HG02571 (cell line): ENCODE results near the gene ACKR4.
"Not testable (repeated sequence)": the region's sequence is repeated elsewhere in the genome, so short reads cannot be mapped to it uniquely, and the experiment has no call there.

ENCODE experiments used
- ATAC-seq: cut with Tn5 transposase; IDR thresholded peaks from one replicate; pipeline ENCODE4 v1.9.1; 2021; ENCODE audit warnings: mild to moderate bottlenecking, moderate library complexity; ENCODE audit not compliant: unreplicated experiment

ACKR4 gene

DNA sequence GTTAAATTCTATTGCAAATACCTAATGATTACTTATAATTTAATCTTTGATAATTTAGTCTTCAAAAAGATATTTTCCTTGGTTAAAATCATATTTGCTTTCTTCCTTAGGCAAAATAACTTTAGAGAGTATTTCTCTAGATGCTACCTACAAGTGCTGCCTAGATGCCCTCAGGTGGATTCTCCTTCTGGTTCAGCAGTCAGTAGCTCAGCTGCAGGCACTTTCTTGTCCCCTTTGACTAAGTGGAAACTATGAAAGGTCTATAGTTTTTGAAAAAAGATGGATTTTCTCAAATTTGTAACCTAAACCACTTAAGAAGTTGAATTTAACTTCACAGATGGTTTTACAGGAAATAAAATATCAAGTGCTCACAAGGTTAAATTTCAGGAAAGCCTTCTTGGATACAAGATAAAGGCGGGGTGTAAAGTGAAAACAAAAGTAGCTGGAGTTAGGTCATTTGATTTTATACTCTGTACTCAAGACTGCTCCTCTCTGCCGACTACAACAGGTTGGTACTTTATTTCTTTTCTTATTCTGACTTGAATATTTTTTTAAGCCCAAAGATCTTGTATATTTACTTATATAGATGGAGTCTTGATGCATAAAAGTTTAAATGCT, at the start of gene ACKR4:
ACKR4 (plus strand) TSS at position 455 of the 618 bp plus-strand sequence. CDS start 3,128 bp downstream, outside the sequence.
- ATAC-seq, result no peak

DNA sequence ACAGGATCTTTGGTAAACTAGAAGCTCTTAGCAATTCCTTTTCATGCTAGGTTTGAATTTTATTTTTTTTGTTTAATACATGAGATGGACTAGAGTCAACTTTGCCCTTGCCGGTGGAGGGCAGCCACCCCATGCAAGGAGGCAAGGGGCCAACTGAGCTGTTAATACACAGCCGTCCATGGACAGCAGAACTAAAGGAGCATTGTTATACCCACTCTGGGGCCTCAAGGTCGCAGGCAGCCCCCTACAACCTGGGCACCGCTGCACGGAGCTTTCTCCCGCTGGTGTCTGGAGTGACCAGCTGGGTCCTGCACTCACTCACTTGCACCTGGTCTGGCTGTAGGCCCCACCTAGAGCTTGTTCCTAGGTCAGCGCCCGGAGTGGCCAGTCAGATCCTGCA, 47.9 kb upstream of the ACKR4 start:
- no peak for ATAC-seq

DNA sequence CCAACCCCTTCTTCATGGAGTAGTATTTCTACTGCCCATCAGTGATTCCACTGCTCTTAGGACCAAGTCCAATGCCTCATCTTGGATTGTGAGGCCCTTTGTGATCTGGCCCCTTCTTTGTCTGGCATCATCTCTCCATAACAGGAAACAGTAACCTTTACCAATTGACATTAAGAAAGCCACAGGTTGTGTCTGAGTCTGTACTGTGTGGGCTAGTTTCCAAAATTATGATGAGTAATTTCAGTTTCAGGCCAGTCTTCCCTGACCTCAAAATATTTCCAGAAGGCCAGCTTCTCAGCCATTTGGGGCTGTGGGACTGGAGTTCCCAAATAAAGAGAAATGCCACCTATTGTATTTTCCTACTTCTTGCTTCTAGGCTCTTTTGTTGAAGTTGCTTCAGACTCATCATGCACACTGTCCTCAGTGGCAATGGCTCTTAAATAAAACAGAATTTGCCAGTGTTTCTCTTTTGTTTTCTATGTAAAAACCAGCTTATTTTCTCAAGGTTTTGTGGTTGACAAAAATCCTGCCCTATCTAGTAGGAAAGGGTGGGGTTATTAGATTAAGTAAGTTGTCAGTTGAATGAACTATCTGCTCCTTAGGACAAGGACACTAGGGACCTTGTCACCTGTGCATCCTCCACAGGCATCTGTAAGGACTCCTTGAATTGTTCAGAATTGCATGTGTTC, 47.0 kb upstream of the ACKR4 start:
- peak; percentile 76 for ATAC-seq

DNA sequence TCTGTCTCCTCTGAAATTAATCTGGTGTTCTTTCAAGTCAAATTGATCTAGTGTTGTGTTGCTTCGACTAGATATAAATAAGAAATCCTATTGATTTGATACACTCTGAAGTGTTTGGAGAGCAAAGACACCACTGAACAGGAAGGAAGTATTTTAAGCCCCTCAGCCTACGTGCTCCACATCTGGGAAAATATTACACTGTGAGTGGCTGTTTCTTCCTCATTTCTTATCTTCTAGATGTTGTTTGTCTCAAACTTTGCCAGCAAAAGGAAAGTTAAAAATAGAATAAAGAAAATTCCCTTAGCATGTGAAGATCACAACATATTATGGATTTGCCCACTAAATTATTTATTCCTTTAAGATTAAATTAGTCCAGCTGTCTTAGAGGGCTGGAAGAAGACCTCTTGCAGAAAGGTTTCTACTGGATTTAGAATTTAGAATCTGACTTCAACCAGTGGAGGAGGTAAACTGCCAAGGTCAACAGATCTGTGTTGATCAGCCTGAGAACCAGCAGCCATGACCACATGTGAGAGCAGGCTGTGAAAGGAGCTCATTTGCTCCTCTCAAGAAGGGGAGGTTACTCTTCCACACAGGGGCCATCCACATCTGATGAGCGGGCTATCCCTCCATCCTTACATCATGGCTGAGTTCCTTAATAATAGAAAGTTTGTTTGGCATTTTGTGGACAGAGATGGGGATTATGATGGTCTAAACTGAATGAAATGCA, 46.3 kb upstream of the ACKR4 start:
- ATAC-seq, result no peak

DNA sequence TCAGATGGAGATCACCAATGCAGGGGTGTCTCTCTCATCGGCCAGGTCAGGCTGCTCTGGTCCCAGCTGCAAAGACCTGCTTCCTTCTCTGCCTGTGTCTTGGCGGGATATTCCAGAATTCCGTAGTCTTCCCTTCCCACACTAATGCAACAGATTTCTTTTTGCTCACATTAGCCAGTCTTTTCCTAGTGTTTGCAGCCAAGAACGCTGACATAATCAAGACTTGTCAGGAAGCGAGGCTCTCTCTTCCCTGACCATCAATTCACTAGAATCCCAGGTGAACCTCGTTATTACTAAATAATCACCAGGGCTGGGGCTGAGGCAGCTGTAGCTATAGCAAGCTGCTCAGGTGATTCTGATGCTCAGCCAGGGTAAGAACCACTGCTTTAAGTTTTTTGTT, 43.2 kb upstream of the ACKR4 start:
- ATAC-seq, result no peak

DNA sequence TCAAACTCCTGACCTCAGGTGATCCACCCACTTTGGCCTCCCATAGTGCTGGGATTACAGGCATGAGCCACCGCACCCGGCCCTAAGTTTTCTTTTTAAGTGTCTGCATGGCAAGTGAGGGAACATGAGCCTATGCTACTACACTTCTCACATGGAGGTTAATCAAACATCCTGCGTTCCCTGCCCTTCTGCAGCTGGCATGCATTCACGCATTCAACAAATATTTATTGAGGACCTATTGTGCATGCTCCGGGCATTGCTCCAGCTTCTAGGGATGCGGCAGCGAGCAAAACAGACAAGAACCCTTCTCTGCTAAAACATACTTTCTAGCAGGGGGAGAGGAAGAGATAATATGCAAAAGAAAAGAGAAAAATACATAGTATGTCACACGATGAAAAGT, 42.6 kb upstream of the ACKR4 start:
- ATAC-seq, result no peak

DNA sequence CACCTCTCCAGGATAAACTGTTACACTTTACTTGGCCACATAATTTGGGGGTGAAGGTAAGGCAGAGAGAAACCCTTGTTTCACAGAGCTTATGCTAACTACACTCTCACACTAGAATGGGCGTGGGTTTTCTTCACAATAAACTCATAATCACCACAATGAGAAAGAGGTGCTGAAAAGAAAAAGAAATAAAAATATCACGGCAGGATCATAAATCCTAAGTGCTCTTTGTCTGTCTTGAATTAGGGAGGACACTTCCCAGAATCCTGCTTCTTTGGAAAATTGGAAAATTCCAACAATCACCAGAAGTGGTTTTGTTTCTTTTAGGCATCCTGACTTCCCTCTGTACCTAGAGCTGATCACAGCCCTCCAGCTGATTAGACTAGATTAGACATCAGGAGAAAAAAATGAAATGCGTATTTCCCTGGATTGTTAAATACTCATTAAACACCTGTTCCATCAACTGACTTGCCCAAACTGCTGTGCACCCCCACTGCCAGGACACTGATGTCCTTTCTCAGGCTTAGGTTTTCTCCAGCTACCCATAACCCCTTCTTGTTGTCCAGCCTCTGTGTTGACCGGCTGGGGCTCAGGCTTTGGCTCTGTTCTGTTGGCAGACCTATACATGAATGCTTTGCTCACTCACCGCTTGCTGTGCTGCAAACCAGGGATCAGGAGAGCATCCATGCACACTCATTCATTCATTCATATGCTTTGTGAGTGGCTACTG, 41.6 kb upstream of the ACKR4 start:
- ATAC-seq, result no peak

DNA sequence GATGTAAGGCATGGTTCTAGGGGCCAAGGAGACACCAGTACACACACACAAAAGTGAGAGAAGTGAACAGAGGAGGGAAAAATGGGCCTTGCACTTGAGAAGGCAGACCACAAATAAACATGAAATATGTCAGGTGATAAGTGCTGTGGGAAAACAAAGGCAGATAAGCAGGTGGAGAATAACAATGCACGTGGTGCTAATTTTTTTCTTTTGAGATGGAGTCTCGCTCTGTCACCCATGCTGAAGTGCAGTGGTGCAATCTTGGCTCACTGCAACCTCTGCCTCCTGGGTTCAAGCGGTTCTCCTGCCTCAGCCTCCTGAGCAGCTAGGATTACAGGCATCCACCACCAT, 41.1 kb upstream of the ACKR4 start:
- ATAC-seq, result not testable (repeated sequence)

DNA sequence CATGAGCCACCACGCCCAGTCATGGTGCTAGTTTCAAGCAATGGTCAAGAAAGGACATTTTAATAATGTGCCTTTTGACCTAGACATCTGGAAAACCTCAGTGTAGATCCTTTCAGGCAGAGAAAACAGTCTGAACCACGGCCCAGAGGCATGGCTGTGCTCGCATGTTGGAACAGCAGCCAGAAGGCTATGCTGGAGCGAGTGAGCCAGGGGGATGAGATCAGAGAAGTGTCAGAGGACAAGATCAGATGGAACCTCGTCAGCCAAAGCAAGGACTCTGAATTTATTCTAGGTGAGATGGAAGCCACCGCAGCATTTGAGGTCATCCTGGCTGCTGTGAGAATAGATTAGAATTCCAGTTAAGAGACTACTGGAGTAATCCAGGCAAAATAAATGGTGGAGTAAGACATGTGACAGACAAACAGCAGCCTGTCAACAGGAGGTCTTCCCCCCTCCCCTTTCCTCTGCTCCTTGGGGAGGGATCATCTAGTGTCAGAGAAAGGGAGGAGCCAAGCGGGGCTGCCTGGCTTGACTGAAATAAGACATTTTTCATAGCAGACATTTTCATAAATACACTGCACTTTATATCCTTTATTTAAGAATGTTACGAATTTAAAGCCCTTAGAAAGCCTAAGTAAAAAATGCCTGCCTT, 40.4 kb upstream of the ACKR4 start:
- ATAC-seq, result no peak

DNA sequence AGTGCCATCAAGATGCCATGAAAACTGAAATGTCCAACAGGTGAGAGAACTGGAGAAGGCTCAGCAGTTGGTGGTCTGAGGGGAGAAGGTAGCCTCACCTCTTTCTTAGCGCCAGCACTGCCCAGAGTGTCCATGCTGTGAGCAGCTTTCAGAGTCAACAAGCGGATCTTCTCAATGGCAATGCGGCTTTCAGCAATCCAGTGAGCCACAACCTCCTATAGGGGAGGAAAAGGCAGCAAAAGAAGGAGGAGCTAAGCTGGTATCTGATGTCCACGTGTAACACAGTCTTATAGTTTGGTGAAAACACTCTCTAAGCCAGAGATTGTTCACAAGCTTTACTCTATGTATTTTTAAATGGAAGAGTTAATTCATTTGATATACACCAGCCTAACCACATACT, 36.1 kb upstream of the ACKR4 start:
- no peak for ATAC-seq

DNA sequence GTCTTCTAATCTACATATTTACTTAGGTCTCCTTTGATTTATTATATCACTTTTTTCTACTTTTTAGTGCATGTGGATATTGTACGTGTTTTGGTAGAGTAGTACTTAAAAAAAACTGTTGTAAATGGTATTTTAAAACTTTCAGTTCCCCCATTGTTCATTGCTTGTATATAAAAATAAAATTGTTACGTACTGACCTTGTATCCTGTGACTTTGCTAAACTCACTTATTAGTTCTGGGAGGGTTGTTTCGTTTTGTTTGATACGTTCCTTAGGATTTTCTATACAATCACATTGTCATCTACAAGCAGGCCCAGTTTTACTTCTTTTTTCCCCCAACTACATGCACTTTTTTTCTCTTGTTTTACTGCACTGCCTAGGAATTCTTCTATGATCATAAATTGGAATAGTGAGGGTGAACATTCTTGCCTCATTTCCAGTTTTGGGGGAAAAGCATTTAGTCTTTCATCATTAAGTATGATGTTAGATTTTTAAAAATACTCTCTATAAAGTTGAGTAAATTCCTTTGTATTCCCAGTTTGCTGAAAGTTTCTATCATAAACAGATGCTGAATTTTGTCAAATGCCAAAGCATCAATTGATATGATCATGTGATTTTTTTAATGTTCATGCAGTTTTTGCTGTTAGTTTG, 33.5 kb upstream of the ACKR4 start:
- no peak for ATAC-seq

DNA sequence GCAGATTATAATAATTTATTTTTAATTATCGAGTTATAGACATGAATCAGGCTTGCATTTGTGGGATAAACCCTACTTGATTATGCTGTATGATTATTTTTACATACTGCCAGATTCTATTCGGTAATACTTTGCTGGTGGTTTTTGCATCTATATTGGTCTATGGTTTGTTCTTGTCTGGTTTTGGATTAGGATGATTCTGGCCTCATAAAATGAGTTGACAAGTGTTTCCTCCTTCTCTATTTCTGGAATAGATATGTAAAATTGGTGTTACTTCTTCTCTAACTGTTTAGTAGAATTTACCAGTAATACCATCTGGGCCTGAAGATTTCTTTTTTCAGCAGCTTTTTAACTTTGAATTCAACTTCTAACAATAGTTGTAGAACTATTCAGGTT, 33.0 kb upstream of the ACKR4 start:
- no peak for ATAC-seq

DNA sequence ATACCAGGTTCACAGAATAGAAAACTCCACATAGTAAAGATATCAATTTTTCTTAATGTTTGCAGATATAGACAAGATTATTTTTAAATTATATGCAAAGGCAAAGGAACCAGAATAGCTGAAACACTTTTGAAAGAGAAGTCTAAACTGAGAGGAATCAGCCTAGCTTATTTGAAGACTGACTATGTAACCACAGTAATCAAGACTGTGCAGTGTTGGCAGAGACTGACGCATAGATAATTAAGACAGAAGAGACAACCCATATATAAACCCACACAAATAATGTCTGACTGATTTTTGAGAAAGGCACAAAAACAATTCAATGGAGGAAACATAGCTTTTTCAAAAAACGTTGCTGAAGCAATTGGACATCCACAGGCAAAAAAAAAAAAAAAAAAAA, 28.6 kb upstream of the ACKR4 start:
- no peak for ATAC-seq

DNA sequence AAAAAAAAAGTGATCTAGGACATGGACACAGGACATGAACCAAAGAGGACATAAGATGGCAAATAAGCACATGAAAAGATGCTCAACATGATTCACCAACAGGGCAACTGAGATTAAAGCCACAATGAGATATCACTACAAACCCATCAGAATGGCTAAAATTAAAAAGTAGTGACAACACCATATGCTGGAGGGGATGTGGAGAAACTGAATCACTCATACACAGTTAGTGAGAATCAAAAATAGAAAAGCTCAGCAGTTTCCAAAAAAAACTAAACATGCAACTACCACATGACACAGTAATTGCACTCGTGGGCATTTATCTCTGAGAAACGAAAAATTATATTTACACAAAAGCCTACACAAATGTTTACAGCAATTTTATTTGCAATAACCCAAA, 27.9 kb upstream of the ACKR4 start:
- ATAC-seq, result no peak

DNA sequence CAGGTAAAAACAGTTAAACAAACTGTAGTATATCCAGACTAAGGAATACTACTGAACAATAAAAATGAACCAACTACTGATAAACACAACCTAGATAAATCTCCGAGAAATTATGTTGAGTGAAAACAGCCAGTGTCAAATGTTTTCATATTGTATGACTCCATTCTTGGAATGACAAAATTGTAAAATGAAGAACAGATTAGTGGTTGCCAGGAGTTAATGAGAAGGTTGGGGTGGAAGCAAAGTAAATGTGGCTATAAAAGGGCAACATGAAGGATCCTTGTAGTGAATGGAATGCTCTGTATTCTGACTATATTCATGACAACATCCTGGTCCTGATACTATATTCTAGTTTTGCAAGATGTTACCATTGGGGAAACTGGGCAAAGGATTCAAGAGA, 27.5 kb upstream of the ACKR4 start:
- ATAC-seq, result no peak

DNA sequence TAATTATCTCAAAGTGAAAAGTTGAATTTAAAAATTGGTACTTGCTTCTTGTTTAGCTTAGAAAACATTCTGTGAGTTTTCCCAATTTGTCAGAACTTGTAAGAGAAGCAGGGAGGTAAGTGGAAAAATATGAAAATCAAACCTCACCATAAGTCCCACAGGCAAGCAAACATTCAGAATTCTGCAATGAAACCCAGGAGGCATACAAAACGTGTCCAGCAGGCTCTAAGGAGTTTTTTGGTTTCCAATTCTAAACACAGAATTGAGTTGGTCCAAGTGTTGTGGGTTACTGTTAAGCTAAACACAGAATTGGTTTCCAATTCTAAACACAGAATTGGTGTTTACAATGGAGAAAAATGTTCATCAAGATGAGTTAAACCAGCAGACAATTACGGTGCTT, 27.1 kb upstream of the ACKR4 start:
- no peak for ATAC-seq

DNA sequence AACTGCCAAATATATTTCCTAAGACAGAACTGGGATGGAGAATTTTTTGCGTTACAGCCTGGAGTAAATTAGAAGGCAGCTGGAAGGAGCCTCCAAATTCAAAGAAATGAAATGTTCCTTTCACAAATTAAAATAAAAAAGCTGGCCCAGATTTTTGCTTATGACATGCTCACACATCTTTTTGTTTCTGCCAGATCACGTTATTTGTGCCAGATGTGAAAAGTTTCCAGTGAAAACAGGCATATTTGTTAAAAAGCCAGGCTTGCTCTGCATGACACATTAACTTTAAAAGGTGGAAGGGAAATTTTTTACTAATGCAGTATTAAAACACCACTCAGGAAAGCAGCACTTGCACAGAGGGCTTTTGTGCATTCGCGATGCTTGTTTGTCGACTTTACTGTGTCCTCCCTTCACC, 23.3 kb upstream of the ACKR4 start:
- no peak for ATAC-seq

DNA sequence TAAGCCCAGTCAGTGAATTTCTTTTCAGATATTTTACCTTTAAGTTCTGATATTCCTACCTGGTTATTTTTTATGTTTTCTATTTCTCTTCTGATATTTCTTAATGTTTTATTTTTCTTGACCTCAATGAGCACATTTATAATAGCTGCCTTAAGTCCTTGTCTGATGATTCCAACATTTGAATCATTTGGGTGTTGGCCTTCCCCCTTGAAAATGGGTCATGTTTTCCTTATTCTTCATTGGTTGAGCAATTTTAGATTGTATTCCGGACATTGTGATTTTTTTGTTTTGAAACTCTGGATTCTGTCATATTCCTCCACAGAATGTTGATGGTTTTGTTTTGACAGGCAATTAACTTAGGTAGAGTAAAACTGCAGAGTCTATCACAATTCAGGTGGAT, 9.7 kb upstream of the ACKR4 start:
- no peak for ATAC-seq

DNA sequence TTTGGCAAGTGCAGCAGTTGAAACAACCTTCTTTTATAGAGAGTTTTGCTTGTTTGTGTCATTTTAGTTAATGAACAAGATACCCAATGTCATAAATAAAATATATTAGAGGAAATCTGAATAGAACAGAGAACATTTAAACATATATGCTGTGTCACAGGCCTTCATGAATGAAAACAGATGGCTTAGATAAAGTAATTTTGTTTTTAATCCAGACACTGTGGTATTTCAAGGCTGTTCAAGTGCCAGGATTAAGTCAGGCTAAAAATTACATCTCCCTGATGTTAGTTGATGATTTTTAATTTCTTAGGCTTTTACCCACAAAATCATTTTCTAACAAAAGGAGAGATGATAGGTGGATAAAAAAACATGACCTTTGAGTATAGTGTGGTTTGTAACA, 4.9 kb upstream of the ACKR4 start:
- ATAC-seq, result no peak

DNA sequence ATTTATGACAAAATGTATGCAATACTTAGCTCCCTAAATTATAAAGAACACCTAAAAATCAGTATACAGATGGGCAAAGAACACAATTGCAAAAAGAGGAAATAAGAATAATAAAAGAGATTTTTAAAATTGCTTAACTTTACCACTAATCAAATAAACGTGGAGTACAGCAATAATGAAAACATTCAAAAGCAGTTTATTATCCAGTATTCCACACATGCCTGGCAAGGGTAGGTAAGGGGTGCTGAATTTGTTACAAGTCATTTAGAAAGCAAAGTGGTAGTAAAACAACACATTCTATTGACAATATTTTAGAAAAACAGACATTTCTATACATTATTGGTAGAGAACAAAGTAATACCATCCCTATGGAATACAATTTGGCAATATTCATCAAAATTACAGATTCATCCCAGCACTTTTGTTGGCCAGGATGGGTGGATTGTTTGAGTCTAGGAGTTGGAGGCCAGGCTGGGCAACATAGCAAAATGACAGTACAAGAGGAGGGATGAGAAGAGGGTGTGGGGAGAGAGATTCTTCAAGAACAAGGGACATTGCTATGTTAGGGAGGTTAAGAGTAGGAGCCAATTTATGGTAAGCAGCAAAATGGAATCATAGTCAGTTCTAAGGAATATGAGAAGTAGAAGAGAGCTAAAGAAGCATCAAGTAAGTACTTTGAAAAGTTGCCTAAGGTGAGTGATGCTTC, 3.7 kb upstream of the ACKR4 start:
- no peak for ATAC-seq
